Psoas muscle (tissue), 8 donors: Measurements from ENCODE around the gene LRRC17. TPM values are rescaled to one million over a fixed set of nuclear protein-coding genes. Genes with fewer than 3 reads are reported as not detected.

Experiments used
- ATAC-seq, 4 donors: fragments of 200-7000 bp; cut with Tn5 transposase; one replicate each; pipeline ENCODE4 v1.9.1; 2020; ENCODE audit warnings: moderate library complexity in 3 of 4, mild to moderate bottlenecking in 2 of 4
- DNase-seq, 2 donors: peaks; one replicate each; pipeline ENCODE4 v3.0.0-alpha.2; 2020
- H3K27ac ChIP-seq: fragments of 200-600 bp; one replicate; pipeline ENCODE4 v1.8.0; 2022
- H3K27me3 ChIP-seq, 3 donors: fragments of 200-600 bp in 1 of 3; one replicate each; pipeline versions ENCODE4 v1.6.1 to v1.8.0; 2013 to 2022; ENCODE audit warnings: low read length in 2 of 3, mild to moderate bottlenecking in 2 of 3, moderate library complexity in 1 of 3; ENCODE audit not compliant: insufficient read depth in 3 of 3
- H3K36me3 ChIP-seq, 2 donors: fragments of 200-600 bp in 1 of 2; one replicate each; pipeline versions ENCODE4 v1.6.1 to v1.8.0; 2013 to 2022; ENCODE audit warnings: low read depth in 1 of 2, mild to moderate bottlenecking in 1 of 2, moderate library complexity in 1 of 2; ENCODE audit not compliant: insufficient read depth in 1 of 2
- H3K4me1 ChIP-seq: fragments of 200-600 bp; one replicate; pipeline ENCODE4 v1.8.0; 2022
- H3K4me3 ChIP-seq: fragments of 200-600 bp; one replicate; pipeline ENCODE4 v1.8.0; 2022; ENCODE audit warnings: mild to moderate bottlenecking
- H3K9me3 ChIP-seq: fragments of 200-600 bp; one replicate; pipeline ENCODE4 v1.8.0; 2022
- whole genome bisulfite sequencing, 3 donors: extraction: QIAGEN DNeasy Blood & Tissue Kit; methylation state at CpG; one replicate each; pipeline versions ENCODE4 v1.1.6 to v1.1.7; 2013; 5-methylcytosine and 5-hydroxymethylcytosine counted together
- intact Hi-C, 2 donors: fragments of 100-400 bp; cut with DNase I; formaldehyde crosslinking; loops; one replicate each; pipeline versions ENCODE4 v1.11.0 to v1.14.2; 2022
- polyA plus RNA-seq, 3 donors: library from polyadenylated mRNA; stranded (reverse); fragments of 200-250 nt; gene quantifications; one replicate each; pipeline ENCODE4 v1.2.3, GENCODE V29; 2013
- total RNA-seq, 4 donors: library from RNA; stranded (reverse); fragmentation: NEBNext Ultra II Directional in 2 of 4; extraction: Animal tissue kit (Norgen Biotek cat#: 25700) in 2 of 4; gene quantifications; one replicate each; pipeline versions ENCODE4 v1.2.1 to v1.2.4, GENCODE V29; 2021 to 2023
- TF ChIP-seq, protein P1 (sequence below): fragments of 200-600 bp; IDR thresholded peaks from one replicate; pipeline ENCODE4 v1.8.0; 2022; ENCODE audit warnings: antibody characterized with exemption
- donor health status: healthy with polysubstance abuse.
- donor health status: DM: no; HTN: no; CAD: no; lungs with moderate emphysema.
- donor health status: Bipolar disorder and iron deficiency.
- donor health status: healthy.
- donor health status: DM: yes; HTN: yes; CAD: no.
- donor health status: DM: no; HTN: no; CAD: no.
- donor health status: DM: no; HTN: no; CAD: no.
- donor health status: DM: yes; HTN: yes; CAD: no.

Gene LRRC17
- total and polyA plus RNA-seq, 7 donors, result 0.34 to 3.6 (median 0.84) TPM

DNA sequence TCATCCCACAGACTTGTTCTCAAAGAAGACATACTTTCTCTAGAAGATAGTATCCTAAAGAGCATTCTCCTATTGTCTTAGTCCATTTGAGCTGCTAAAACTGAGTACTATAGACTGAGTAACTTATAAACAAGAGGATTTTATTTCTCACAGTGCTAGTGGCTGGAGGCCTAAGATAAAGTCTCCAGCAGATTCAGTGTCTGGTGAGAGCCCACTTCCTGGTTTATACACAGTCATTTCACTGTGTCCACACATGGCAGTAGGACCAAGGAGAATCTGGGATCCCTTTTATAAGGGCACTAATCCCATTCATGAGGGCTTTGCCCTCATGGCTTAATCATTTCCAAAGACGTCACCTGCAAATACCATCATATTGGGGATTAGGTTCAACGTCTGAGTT, 68.7 kb downstream of the LRRC17 start:
- intact Hi-C loops, result no loop called here
- no peaks in the 10 kb centered on the region for H3K4me1 ChIP-seq
- H3K9me3 ChIP-seq, result peaks cover 8% of the 10 kb centered on the region
- WGBS, 3 donors, result 66 to 89% (median 84%) methylated on average over 2 of the region's 2 CpGs
- DNase-seq (no peak), ATAC-seq (no peak)
- TF ChIP-seq, protein P1, sequence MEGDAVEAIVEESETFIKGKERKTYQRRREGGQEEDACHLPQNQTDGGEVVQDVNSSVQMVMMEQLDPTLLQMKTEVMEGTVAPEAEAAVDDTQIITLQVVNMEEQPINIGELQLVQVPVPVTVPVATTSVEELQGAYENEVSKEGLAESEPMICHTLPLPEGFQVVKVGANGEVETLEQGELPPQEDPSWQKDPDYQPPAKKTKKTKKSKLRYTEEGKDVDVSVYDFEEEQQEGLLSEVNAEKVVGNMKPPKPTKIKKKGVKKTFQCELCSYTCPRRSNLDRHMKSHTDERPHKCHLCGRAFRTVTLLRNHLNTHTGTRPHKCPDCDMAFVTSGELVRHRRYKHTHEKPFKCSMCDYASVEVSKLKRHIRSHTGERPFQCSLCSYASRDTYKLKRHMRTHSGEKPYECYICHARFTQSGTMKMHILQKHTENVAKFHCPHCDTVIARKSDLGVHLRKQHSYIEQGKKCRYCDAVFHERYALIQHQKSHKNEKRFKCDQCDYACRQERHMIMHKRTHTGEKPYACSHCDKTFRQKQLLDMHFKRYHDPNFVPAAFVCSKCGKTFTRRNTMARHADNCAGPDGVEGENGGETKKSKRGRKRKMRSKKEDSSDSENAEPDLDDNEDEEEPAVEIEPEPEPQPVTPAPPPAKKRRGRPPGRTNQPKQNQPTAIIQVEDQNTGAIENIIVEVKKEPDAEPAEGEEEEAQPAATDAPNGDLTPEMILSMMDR, result no peak
- H3K36me3 ChIP-seq, result no peaks in the 10 kb centered on the region
- H3K4me3 ChIP-seq, result no peak overlapping the region
- no peaks in the 10 kb centered on the region for H3K27me3 ChIP-seq
- H3K27ac ChIP-seq, result no peak overlapping the region

- WGBS, 3 donors, result 64 to 83% (median 82%) methylated on average over 1 of the region's 1 CpG
- no peak overlapping the region for H3K27ac ChIP-seq
- intact Hi-C loops, result no loop called here
- DNase-seq (no peak), ATAC-seq (no peak)
- peaks cover 8% of the 10 kb centered on the region for H3K9me3 ChIP-seq
- H3K36me3 ChIP-seq, result no peaks in the 10 kb centered on the region
- TF ChIP-seq, protein P1, result no peak
- H3K4me3 ChIP-seq, result no peak overlapping the region
- H3K4me1 ChIP-seq, result no peaks in the 10 kb centered on the region
- no peaks in the 10 kb centered on the region for H3K27me3 ChIP-seq
Observed at GRCh38 chr7:102982235-102982634, 69.4 kb downstream of the LRRC17 start.

DNA sequence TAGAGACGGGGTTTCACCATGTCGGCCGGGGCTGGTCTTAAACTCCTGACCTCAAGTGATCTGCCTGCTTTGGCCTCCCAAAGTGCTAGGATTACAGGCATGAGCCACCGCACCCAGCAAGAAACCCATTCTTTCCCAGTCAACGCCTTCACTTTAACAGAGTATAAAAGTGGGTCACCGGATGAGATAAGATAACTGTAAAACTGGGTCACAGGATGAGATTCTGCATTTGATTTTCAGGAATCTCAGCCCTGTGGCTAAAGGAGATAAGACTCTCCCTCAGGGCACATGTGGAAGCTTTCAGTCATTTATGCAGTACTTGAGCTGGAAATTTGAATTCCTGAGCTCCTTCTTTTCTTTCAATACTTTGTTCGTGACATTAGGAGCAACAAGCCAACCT, 70.8 kb downstream of the LRRC17 start:
- no peak overlapping the region for H3K27ac ChIP-seq
- peaks cover 8% of the 10 kb centered on the region for H3K9me3 ChIP-seq
- no peaks in the 10 kb centered on the region for H3K4me1 ChIP-seq
- TF ChIP-seq, protein P1, result no peak
- no peaks in the 10 kb centered on the region for H3K27me3 ChIP-seq
- no peak overlapping the region for H3K4me3 ChIP-seq
- no peak for DNase-seq
- WGBS, 3 donors, result 80 to 82% (median 81%) methylated on average over 7 of the region's 7 CpGs
- intact Hi-C loops, result no loop called here
- ATAC-seq, result no peak
- no peaks in the 10 kb centered on the region for H3K36me3 ChIP-seq

DNA sequence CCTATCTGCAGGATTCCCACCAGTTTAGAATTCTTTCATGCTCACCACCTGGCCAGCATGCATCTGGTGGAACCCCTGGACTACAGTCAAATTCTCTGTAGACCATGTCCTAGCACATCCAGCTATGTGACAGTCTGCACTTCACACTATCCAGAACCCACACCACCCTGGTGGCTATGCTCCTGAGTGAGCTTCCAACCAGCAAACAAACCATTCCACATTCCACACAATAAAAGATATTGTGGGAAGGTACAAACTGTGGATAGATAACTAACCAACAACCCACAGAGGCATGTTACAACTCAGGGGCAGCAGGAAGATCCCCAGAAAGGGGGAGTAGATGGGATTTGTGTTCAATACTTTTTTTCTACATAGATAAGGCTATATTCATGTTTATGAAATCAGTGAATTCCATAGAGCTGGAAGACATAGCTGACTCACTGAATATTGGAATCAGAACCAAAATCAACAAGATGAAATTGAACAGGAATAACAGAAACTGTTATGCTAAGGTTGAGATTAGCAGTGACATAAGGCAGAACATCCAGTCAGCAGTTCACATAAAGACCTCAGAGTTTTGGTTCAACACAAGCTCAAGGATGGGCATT, 72.5 kb downstream of the LRRC17 start:
- no peak overlapping the region for H3K27ac ChIP-seq
- H3K36me3 ChIP-seq, result no peaks in the 10 kb centered on the region
- H3K9me3 ChIP-seq, result peaks cover under 1% of the 10 kb centered on the region
- no peak for ATAC-seq
- H3K4me1 ChIP-seq, result no peaks in the 10 kb centered on the region
- intact Hi-C loops, result no loop called here
- TF ChIP-seq, protein P1, result no peak
- no peak for DNase-seq
- H3K4me3 ChIP-seq, result no peak overlapping the region
- H3K27me3 ChIP-seq, result no peaks in the 10 kb centered on the region

DNA sequence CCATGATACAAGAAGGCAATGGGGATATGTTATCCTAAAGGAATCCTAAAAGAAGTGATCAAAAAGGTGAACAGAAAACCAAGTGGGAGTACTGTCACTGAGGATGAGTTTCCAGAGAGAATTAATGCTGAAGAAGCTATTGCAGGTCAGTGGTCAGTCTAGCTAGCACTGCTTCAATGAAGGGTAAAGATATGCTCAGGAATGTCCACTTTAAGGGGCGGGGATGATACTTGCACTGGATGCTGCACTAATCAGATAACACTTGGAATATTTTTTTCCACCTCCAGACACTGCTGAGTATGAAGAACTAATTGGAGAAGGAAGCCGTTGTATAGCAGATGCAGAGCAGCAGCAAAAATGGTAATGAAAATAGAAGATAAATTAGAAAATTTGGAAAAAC, 75.3 kb downstream of the LRRC17 start:
- Histone ChIP-seq H3K9me3 (no peaks in the 10 kb centered on the region), H3K36me3 (no peaks in the 10 kb centered on the region), H3K4me3 (no peak overlapping the region), H3K27ac (no peak overlapping the region), H3K27me3 (no peaks in the 10 kb centered on the region), H3K4me1 (peaks cover 4% of the 10 kb centered on the region)
- intact Hi-C loops, result no loop called here
- TF ChIP-seq, protein P1, result no peak
- ATAC-seq (no peak), DNase-seq (no peak)
- 85 to 90% (median 86%) methylated on average over 2 of the region's 2 CpGs for whole genome bisulfite sequencing, 3 donors
